ENCODE results near the gene OXTR. TPM values are rescaled to one million over a fixed set of nuclear protein-coding genes. Genes with fewer than 3 reads are reported as not detected.
A peak's percentile ranks its signal among the peaks of the same experiment; 100 is the strongest.

The OXTR gene
- total and polyA plus RNA-seq, 2 of the 13 experiments (the other 11 are each of a cell fraction or from before 2014, with no cell fraction given), result 0.36 to 0.95 TPM

- TF ChIP-seq SNAPC4 (CRISPR knock-in tag; IDR thresholded peaks at IDR 0.05) (no peak), THAP11 (CRISPR knock-in tag; IDR thresholded peaks at IDR 0.05) (0 out of 2 replicates have a peak, but pooled peaks have one; percentile 47), KDM2A (CRISPR knock-in tag; IDR thresholded peaks at IDR 0.05; ENCODE audit: borderline replicate concordance, low read depth) (peak; percentile 78; the same call in 1 of the 2 replicates), FOSL2 (CRISPR knock-in tag; IDR thresholded peaks at IDR 0.05) (peak; percentile 49; the same call in 1 of the 2 replicates), SAP130 (CRISPR knock-in tag; IDR thresholded peaks at IDR 0.05; ENCODE audit: low read depth) (peak; percentile 22; the same call in 1 of the 2 replicates), HNRNPLL (IDR thresholded peaks at IDR 0.05; ENCODE audit: low read depth, low read length, poor library complexity, severe bottlenecking) (peak; percentile 73), KLF6 (CRISPR knock-in tag; IDR thresholded peaks at IDR 0.05) (0 out of 2 replicates have a peak, but pooled peaks have one; percentile 34), IRF2 (CRISPR knock-in tag; IDR thresholded peaks at IDR 0.05) (0 out of 2 replicates have a peak, but pooled peaks have one; percentile 33), ZNF574 (CRISPR knock-in tag; IDR thresholded peaks at IDR 0.05) (peak; percentile 36; the same call in 1 of the 2 replicates), TARDBP (CRISPR knock-in tag; IDR thresholded peaks at IDR 0.05) (0 out of 2 replicates have a peak, but pooled peaks have one; percentile 12), PHF21A (CRISPR knock-in tag; IDR thresholded peaks at IDR 0.05) (peak; percentile 41; the same call in 1 of the 2 replicates), ZNF501 (CRISPR knock-in tag; IDR thresholded peaks at IDR 0.05) (peak; percentile 85), ZSCAN9 (CRISPR knock-in tag; IDR thresholded peaks at IDR 0.05; ENCODE audit: borderline replicate concordance) (0 out of 2 replicates have a peak, but pooled peaks have one; percentile 34), HMGA1 (CRISPR knock-in tag; conservative IDR thresholded peaks at IDR 0.05) (no peak), ZNF331 (CRISPR knock-in tag; IDR thresholded peaks at IDR 0.05) (peak; percentile 30; the same call in 1 of the 2 replicates), ZBTB44 (CRISPR knock-in tag; IDR thresholded peaks at IDR 0.05) (no peak), RFX1 (IDR thresholded peaks at IDR 0.05) (no peak), ZNF75D (CRISPR knock-in tag; IDR thresholded peaks at IDR 0.05; ENCODE audit: borderline replicate concordance) (no peak), KDM4B (CRISPR knock-in tag; IDR thresholded peaks at IDR 0.05) (peak; percentile 70; the same call in 1 of the 2 replicates)
Measured at GRCh38 chr3:8769088-8769822, at the start of gene OXTR (continued).
